GM12865 (cell line): ENCODE measurements around the gene CD200.

Experiments used
- DNase-seq: peaks from one replicate; pipeline ENCODE4 v3.0.0; 2010; ENCODE audit warnings: low read depth
- H3K4me3 ChIP-seq: 2 replicates; pipeline ENCODE4 v1.5.1; 2011; ENCODE audit warnings: mild to moderate bottlenecking, low read depth, low read length, control low read depth
- TF ChIP-seq, protein P1 (sequence below): IDR thresholded peaks from 2 replicates; pipeline ENCODE4 v1.5.1; 2011; ENCODE audit warnings: low read length, control low read depth, low read depth, inconsistent platforms; ENCODE audit not compliant: insufficient read depth; ENCODE audit errors: missing control alignments

Gene CD200

DNA sequence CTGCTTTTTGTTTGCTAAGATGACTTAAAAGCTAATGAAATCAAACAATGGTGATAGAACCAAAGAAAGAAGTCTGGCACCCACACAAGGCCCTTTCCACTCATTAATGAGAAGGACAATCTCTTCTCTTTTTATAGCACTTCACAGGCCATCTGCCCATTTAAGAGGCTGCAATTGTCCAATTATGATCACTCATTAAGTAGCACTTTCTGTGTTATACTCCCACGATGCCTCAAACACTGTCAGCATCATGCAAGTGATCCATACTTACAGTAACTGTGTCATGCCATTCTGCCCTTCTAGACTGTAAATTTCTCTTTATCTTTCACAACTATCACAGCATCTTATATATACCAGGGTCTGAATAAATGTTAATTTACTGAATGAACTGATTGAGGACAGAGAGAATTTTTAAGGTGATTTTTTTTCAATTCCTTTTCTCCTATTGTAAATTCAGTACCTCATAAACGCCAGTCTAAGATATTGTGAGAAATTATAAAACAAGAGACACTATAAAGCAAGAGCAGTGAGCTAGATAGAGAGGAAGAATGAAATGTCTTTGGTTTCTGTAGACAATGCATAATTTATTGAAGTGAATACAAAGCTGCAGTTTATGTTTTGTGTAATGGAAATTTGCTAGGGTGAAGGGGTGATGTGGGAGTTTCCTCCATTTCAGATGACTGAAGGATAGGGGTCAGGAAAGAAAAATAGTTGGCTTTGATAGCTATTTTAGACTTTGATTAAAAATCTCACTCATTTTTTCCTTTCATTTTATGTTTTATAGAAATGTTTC lies 17.3 kb downstream of the CD200 start:
- TF ChIP-seq, protein P1, sequence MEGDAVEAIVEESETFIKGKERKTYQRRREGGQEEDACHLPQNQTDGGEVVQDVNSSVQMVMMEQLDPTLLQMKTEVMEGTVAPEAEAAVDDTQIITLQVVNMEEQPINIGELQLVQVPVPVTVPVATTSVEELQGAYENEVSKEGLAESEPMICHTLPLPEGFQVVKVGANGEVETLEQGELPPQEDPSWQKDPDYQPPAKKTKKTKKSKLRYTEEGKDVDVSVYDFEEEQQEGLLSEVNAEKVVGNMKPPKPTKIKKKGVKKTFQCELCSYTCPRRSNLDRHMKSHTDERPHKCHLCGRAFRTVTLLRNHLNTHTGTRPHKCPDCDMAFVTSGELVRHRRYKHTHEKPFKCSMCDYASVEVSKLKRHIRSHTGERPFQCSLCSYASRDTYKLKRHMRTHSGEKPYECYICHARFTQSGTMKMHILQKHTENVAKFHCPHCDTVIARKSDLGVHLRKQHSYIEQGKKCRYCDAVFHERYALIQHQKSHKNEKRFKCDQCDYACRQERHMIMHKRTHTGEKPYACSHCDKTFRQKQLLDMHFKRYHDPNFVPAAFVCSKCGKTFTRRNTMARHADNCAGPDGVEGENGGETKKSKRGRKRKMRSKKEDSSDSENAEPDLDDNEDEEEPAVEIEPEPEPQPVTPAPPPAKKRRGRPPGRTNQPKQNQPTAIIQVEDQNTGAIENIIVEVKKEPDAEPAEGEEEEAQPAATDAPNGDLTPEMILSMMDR, result no peak
- DNase-seq, result no peak
- H3K4me3 ChIP-seq, result no peak overlapping the region

DNA sequence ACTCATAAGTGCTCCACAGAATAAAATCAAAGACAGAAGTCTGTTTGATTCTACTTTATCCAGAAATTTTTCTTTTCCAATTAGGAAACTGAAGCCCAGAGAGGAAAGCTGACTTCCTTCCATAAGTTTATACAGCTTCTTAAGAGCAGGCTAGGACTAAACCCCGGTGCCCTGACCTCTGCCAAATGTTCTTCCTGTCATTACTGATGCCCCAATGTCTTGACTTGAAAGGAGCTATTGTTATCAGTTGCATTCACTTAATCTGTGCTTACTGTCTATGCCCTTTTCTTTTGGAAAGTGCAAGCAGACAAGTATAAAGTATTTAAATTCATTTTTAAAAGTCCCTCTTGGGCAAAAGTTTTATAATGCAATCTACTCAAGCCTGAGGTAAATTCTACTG lies 18.1 kb downstream of the CD200 start:
- TF ChIP-seq, protein P1, result no peak
- DNase-seq, result no peak
- no peak overlapping the region for H3K4me3 ChIP-seq

DNA sequence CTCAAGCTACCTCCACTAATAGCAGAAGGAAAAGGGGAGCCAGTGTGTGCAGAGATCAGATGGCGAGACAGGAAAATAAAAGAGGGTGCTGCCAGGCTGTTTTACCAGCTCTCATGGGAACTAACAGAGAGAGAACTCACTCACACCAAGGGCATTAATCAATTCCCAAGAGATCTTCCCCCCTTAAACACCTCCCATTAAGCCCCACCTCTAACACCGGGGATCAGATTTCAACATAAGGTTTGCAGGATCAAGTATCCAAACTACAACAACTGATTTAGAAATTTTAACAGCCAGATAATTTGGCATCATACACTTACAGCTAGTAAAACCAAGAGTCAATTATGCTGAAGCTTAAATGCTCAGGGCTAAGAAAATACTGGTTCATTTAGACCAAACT lies 18.9 kb downstream of the CD200 start:
- H3K4me3 ChIP-seq, result no peak overlapping the region
- TF ChIP-seq, protein P1, result no peak
- DNase-seq, result no peak

DNA sequence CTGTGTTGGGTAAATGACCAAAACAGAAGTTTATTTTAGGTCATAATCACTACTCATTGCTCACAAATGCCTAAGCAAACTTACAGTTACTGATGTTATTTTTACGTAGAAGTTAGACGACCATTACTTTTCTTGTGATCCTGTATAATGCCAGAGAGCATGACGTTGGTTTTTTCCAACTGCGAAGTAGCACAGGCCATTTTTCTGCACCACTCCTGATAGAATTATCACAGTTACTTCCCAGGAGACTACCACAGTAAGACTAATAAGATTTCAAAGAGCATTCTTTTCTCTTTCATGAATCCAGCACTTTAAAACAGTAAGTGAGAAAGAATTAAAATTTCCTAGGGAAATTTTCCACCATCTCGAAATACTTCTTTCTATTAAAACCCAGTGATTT lies 19.8 kb downstream of the CD200 start:
- TF ChIP-seq, protein P1, result no peak
- H3K4me3 ChIP-seq, result no peak overlapping the region
- no peak for DNase-seq

DNA sequence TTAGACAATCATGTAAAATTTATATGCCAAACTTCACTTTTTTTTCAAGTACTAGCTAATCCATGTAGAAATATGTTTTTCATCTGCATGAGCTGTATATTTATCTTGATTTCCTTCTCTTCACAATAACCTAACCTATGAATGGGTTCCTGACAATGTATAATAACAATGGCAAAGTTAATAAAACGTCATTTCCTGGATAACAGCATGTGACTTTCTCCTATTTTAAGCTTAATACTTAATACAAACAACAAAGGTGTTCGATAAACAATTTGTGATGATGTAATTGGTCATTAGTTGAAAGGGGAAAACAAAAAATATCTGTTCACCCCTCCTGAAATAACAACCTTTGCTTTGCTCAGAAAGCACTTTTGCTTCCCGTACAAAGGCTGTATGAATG lies 20.4 kb downstream of the CD200 start:
- DNase-seq, result no peak
- H3K4me3 ChIP-seq, result no peak overlapping the region
- TF ChIP-seq, protein P1, result no peak

DNA sequence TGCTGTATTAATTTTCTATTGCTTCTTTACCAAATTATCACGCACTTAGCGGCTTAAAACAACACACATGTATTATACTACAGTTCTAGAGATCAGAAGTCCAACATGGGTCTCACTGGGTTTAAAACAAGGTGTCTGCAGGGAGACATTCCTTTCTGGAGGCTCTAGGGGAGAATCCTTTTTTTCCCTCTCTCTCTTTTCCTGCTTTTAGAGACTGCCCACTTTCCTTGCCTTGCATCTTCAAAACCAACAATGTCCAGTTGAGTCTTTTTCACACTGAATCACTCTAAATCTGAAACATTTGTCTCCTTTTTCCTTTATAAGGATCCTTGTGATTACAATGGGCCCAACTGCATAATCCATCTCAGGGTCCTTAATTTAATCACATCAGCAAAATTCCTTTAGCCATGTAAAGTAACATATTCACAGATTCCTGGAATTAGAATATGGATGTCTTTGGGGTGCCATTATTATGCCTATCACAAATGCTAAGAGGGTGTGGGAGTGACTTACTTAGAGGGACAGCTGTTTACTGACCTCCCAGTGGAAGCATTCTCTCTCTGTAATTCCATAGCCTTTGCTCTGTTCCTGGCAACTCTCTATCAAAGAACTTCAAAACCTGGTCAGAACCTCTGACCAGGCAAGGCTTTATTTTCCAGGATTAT lies 21.8 kb downstream of the CD200 start:
- TF ChIP-seq, protein P1, result no peak
- no peak overlapping the region for H3K4me3 ChIP-seq
- no peak for DNase-seq
